ENCODE results near the gene ITGAE.

Gene ITGAE

GRCh38 chr17:3817851-3818605 lies 17.0 kb upstream of the ITGAE start:
- no peak for DNase-seq

GRCh38 chr17:3815925-3816324 lies 14.9 kb upstream of the ITGAE start:
- no peak for DNase-seq

- DNase-seq = no peak
Measured at GRCh38 chr17:3815122-3815521, 14.1 kb upstream of the ITGAE start.

GRCh38 chr17:3814361-3814760 lies 13.4 kb upstream of the ITGAE start:
- no peak for DNase-seq

GRCh38 chr17:3813171-3813570 lies 12.2 kb upstream of the ITGAE start:
- no peak for DNase-seq

GRCh38 chr17:3812771-3813170 lies 11.8 kb upstream of the ITGAE start:
- no peak for DNase-seq

GRCh38 chr17:3812284-3812683 lies 11.3 kb upstream of the ITGAE start:
- DNase-seq = no peak

GRCh38 chr17:3810019-3810418 lies 9.0 kb upstream of the ITGAE start:
- DNase-seq = no peak

GRCh38 chr17:3809135-3809534 lies 8.1 kb upstream of the ITGAE start:
- DNase-seq = no peak

GRCh38 chr17:3808701-3809100 lies 7.7 kb upstream of the ITGAE start:
- DNase-seq = no peak

- DNase-seq = no peak
Measured at GRCh38 chr17:3805581-3805980, 4.6 kb upstream of the ITGAE start.

- no peak for DNase-seq
Measured at GRCh38 chr17:3804503-3804931, 3.5 kb upstream of the ITGAE start.

- DNase-seq = no peak
Measured at GRCh38 chr17:3803308-3803640, 2.3 kb upstream of the ITGAE start.

GRCh38 chr17:3802461-3803307 lies 1.7 kb upstream of the ITGAE start:
- DNase-seq = no peak

- no peak for DNase-seq
Measured at GRCh38 chr17:3801792-3802191, 804 bp upstream of the ITGAE start.

- no peak for DNase-seq
Measured at GRCh38 chr17:3801347-3801746, 359 bp upstream of the ITGAE start.

- DNase-seq = no peak
Measured at GRCh38 chr17:3799181-3799945, 1.6 kb downstream of the ITGAE start.

- no peak for DNase-seq
Measured at GRCh38 chr17:3798273-3799180, 2.5 kb downstream of the ITGAE start.

GRCh38 chr17:3796822-3797170 lies 4.2 kb downstream of the ITGAE start:
- DNase-seq = no peak

- peak; percentile 82 for DNase-seq
Measured at GRCh38 chr17:3796110-3796821, 4.7 kb downstream of the ITGAE start.

GRCh38 chr17:3795390-3796102 lies 5.4 kb downstream of the ITGAE start:
- no peak for DNase-seq

All from CD4-positive, alpha-beta T cell treated with Interleukin-10 for 1 hour (primary cell).